Left lobe of liver (tissue), 2 donors: ENCODE measurements around the gene MAD1L1. TPM values are rescaled to one million over a fixed set of nuclear protein-coding genes. Genes with fewer than 3 reads are reported as not detected.

Experiments used
- ATAC-seq: fragments of 200-7000 bp; cut with Tn5 transposase; one replicate; pipeline ENCODE4 v1.9.1; 2020; ENCODE audit warnings: mild to moderate bottlenecking, moderate library complexity
- DNase-seq: peaks from one replicate; pipeline ENCODE4 v3.0.0-alpha.2; 2020; ENCODE audit warnings: low spot score
- total RNA-seq: library from RNA; stranded (reverse); gene quantifications from one replicate; pipeline ENCODE4 v1.2.1, GENCODE V29; 2021
- donor health status: DM: no; HTN: no; CAD: no; lungs with moderate emphysema.
- donor health status: DM: no; HTN: yes; CAD: no.

The MAD1L1 gene
- total RNA-seq, 1 donor from 2014 or later = 24.9 TPM

GRCh38 chr7:2095436-2095835 is 137.3 kb downstream of the MAD1L1 start:
- DNase-seq (no peak), ATAC-seq (no peak)

- no peak for ATAC-seq
Measured at GRCh38 chr7:2094454-2095045, 138.2 kb downstream of the MAD1L1 start.

GRCh38 chr7:2093843-2094220 is 138.9 kb downstream of the MAD1L1 start:
- DNase-seq (no peak), ATAC-seq (no peak)

More at GRCh38 chr7:2094454-2095045, 138.2 kb downstream of the MAD1L1 start:
- no peak for DNase-seq

GRCh38 chr7:2093215-2093842 is 139.4 kb downstream of the MAD1L1 start:
- DNase-seq (no peak), ATAC-seq (no peak)

- DNase-seq (no peak), ATAC-seq (no peak)
Measured at GRCh38 chr7:2092279-2092678, 140.5 kb downstream of the MAD1L1 start.

GRCh38 chr7:2090526-2091520 is 141.9 kb downstream of the MAD1L1 start:
- DNase-seq = no peak
- no peak for ATAC-seq

- no peak for ATAC-seq
- no peak for DNase-seq
Measured at GRCh38 chr7:2088801-2089200, 143.9 kb downstream of the MAD1L1 start.

- DNase-seq = no peak
- no peak for ATAC-seq
Measured at GRCh38 chr7:2087744-2088143, 145.0 kb downstream of the MAD1L1 start.

GRCh38 chr7:2086229-2086628 is 146.5 kb downstream of the MAD1L1 start:
- no peak for DNase-seq
- no peak for ATAC-seq

- ATAC-seq (no peak), DNase-seq (no peak)
Measured at GRCh38 chr7:2085804-2086203, 146.9 kb downstream of the MAD1L1 start.

- ATAC-seq = no peak
- DNase-seq = no peak
Measured at GRCh38 chr7:2084781-2085505, 147.8 kb downstream of the MAD1L1 start.

GRCh38 chr7:2084331-2084730 is 148.4 kb downstream of the MAD1L1 start:
- DNase-seq (no peak), ATAC-seq (no peak)

GRCh38 chr7:2083362-2083761 is 149.4 kb downstream of the MAD1L1 start:
- DNase-seq (no peak), ATAC-seq (no peak)

GRCh38 chr7:2082139-2082998 is 150.4 kb downstream of the MAD1L1 start:
- DNase-seq (no peak), ATAC-seq (no peak)

GRCh38 chr7:2081526-2082135 is 151.1 kb downstream of the MAD1L1 start:
- ATAC-seq = no peak
- no peak for DNase-seq

- DNase-seq = no peak
Measured at GRCh38 chr7:2080477-2080876, 152.3 kb downstream of the MAD1L1 start.

GRCh38 chr7:2080060-2080387 is 152.7 kb downstream of the MAD1L1 start:
- ATAC-seq = no peak
- no peak for DNase-seq

More at GRCh38 chr7:2080477-2080876, 152.3 kb downstream of the MAD1L1 start:
- no peak for ATAC-seq

GRCh38 chr7:2079332-2080059 is 153.2 kb downstream of the MAD1L1 start:
- DNase-seq (no peak), ATAC-seq (no peak)

GRCh38 chr7:2078899-2079298 is 153.8 kb downstream of the MAD1L1 start:
- ATAC-seq (no peak), DNase-seq (no peak)
